ENCODE results near the gene MATCAP1.

The MATCAP1 gene

DNA sequence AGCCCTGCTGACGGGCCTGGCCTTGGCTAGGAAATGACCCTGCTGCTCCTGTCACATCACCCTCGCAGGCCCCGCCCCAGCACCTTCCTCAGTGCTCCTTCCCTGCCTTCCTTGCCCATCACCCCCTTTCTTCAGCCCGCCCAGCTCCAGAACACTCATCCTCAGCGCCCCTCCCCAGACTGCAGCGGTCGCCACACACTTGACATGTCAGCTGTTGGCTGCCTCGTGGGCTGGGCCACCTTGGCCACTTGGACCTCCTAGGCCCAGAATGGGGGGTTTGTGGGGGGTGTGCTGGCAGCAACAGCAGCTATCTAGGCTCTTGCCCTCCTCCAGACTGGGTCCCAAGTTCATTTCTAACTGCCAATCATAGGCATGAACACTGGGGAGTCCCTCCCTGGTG, 25.8 kb upstream of the MATCAP1 start:
- in situ Hi-C loops (cut with HindIII; ENCODE audit: low pct_ligation_motif_present, low pct_unique_long_range_greater_than_20kb, low sequenced_read_pairs): no loop called here
- DNase-seq: no peak

DNA sequence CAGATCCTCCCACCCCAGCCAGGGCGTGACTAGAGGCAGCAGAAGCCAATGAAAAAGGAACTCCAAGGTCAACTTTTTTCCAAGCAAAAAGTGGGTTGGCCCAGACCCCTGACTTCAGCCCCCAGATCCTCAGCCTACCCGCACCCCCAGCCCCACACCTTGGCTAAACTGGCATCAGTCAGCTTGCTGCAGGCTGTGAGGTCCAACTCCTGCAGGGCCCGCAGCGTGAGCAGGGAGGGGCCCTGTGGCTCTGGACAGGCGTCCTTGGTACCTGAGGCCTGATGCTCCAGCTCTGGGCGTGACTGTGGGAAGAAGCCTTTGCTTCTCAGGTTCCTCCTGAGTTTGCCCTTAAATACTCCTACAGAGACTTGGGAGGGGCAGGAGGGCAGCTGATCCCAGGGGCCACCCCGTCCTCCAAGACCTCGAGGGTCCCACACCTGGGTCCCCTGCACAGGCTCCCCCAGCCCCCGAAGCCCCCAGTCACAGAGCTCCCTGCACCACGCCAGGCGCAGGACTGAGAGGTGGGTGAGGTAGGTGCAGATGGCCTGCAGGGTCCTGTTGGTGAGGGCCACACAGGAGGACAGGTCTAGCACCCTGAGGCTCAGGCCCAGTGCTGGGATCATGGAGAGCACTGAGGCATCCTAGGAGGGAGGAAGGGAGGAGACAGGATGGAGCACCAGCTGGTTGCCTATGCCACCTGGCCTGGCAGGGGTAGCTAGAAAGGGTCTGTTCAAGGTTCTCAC, 24.6 kb upstream of the MATCAP1 start:
- no peak for DNase-seq
- in situ Hi-C loops (cut with HindIII; ENCODE audit: low pct_ligation_motif_present, low pct_unique_long_range_greater_than_20kb, low sequenced_read_pairs): no loop called here

DNA sequence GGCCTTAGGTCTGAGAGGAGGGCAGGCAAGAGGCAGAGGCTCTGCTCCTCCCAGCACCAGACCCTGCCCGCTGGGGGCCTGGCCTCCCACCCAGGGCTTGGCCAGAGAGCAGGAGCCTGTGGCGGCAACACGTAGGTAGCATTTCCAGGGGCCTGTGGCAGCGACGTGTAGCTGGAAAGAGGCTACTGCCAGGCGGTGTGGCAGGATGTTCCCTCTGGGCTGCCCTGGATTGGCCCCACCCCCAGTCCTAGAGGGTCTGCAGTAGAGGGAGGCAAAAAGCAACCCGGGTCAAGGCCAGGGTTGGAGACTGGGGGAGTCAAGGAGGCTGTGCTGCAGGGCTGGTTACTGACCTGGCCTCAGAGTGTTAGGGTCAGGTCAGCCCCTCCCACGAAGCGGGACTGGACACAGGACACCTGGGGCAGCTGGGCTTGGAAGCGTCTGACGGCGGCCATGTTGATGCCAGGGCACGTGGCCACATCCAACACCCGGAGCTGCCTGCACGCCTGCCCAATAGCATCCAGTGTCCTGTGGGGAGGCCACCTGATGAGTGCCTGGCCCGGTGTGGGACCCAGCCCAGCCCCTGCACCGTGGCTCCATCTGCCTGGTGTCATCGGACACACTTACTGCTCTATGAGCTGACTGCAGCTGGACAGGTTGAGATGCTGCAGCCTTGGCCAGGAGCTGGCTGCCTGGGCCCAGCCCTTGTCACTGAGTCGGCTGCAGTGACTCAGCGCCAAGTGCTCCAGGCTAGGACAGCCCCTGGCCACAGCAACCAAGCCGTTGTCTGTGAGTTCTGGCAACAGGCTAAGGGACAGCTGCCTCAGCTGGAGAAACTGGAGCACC, 23.7 kb upstream of the MATCAP1 start:
- in situ Hi-C loops (cut with HindIII; ENCODE audit: low pct_ligation_motif_present, low pct_unique_long_range_greater_than_20kb, low sequenced_read_pairs): no loop called here
- no peak for DNase-seq

DNA sequence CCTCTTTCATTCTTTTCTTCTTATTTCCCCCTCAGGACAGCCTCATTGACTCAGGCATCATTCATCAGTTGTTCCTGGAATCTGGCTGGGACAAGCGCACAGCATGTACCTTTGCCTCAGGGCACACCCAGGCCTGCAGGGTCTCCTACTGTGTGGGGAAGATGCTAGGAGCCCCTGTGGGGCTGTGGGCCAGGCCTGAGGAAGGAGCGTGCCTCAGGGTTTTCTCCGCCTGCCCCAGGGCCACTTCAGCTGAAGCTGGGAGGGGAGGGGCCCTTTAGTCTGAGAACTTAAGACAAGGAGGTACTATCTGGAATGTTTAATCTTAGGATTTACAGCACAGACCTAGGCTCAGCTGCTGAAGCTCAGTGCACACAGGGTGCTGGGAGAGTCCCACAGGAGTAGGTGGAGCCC, 23.1 kb upstream of the MATCAP1 start:
- DNase-seq: no peak

DNA sequence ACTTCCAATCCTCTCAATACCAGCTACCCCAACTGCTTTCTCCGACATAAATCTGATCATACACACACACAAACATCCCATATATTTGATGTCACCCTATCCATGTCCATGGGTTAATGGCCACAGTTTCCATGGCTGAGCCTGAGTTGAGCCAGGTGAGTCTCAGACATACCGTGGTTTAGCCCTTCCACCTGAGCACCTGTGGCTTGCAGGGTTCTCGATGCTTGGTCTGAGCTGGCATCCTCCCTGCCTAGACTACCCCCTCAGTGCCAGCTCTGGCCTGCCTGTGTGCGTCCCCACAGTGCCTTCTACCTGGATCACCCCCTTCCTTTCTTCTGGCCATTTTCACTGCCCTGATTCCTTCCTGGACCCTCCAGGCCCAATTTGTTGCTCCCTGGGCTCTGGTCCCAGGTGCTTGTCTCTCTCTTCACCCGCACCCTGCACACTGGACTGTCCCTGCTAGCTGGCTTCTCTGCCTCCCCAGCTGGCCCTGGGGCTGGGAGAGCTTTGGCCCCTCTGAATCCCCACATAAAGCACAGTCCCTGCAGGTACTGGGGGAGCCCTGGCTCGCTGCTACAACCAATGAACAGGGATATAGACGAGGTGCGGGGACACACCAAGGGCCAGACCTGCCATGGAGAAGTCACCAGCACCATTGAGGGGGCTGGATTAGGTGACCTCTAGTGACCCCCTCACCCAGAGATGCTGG, 22.5 kb upstream of the MATCAP1 start:
- DNase-seq: no peak
- in situ Hi-C loops (cut with HindIII; ENCODE audit: low pct_ligation_motif_present, low pct_unique_long_range_greater_than_20kb, low sequenced_read_pairs): no loop called here

More for the DNA sequence above, 23.1 kb upstream of the MATCAP1 start:
- in situ Hi-C loops (cut with HindIII; ENCODE audit: low pct_ligation_motif_present, low pct_unique_long_range_greater_than_20kb, low sequenced_read_pairs): no loop called here

DNA sequence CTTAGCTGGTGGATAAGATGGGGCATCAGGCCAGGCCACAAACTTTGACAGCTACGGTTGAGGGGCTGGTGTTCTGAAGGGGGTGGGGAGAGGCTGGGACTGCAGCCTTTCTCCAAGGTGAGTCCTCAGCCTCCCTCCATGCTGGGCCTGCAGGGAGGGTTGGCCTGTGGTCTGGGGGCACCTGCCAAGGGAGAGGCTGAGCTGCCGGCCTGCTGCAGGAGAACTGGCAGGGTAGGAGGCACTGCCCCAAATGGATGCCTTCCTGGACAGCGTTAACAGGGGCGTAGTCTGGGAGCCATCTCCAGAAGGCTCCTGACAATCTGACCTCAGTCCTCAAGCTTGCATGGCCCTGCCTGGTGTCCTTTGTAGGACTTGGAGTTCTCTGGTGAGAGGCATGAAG, 20.3 kb upstream of the MATCAP1 start:
- in situ Hi-C loops (cut with HindIII; ENCODE audit: low pct_ligation_motif_present, low pct_unique_long_range_greater_than_20kb, low sequenced_read_pairs): no loop called here
- no peak for DNase-seq

DNA sequence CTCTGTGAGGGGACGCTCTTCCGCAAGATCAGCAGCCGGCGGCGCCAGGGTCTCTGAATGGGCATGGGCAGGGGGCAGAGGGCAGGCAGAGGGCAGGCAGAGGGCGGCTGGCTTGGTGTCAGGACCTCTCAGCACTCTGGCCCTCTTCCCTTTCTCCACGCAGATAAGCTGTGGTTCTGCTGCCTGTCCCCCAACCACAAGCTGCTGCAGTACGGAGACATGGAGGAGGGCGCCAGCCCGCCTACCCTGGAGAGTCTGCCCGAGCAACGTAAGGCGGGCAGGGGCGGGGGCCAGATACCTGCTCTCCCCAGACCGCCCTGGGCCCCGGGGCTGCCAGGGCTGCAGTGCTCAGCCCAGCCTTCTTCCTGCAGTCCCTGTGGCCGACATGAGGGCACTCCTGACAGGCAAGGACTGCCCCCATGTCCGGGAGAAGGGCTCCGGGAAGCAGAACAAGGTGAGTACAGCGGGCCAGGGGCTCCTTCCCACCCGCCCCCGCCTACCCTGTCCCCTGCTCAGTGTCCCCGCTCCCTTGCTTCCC, 19.3 kb upstream of the MATCAP1 start:
- no peak for DNase-seq
- in situ Hi-C loops (cut with HindIII; ENCODE audit: low pct_ligation_motif_present, low pct_unique_long_range_greater_than_20kb, low sequenced_read_pairs): no loop called here

DNA sequence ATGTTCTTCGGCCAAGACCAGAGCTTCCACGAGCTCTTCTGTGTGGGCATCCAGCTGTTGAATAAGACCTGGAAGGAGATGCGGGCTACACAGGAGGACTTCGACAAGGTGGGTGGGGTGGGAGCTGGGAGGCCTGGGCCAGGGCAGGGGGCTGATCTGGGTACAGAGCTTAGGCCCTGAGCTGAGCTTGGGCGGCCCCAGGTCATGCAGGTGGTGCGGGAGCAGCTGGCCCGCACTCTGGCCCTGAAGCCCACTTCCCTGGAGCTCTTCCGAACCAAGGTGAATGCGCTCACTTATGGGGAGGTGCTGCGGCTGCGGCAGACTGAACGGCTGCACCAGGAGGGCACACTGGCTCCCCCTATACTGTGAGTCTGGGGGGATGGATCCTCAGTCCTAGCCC, 18.7 kb upstream of the MATCAP1 start:
- DNase-seq: no peak
- in situ Hi-C loops (cut with HindIII; ENCODE audit: low pct_ligation_motif_present, low pct_unique_long_range_greater_than_20kb, low sequenced_read_pairs): no loop called here

DNA sequence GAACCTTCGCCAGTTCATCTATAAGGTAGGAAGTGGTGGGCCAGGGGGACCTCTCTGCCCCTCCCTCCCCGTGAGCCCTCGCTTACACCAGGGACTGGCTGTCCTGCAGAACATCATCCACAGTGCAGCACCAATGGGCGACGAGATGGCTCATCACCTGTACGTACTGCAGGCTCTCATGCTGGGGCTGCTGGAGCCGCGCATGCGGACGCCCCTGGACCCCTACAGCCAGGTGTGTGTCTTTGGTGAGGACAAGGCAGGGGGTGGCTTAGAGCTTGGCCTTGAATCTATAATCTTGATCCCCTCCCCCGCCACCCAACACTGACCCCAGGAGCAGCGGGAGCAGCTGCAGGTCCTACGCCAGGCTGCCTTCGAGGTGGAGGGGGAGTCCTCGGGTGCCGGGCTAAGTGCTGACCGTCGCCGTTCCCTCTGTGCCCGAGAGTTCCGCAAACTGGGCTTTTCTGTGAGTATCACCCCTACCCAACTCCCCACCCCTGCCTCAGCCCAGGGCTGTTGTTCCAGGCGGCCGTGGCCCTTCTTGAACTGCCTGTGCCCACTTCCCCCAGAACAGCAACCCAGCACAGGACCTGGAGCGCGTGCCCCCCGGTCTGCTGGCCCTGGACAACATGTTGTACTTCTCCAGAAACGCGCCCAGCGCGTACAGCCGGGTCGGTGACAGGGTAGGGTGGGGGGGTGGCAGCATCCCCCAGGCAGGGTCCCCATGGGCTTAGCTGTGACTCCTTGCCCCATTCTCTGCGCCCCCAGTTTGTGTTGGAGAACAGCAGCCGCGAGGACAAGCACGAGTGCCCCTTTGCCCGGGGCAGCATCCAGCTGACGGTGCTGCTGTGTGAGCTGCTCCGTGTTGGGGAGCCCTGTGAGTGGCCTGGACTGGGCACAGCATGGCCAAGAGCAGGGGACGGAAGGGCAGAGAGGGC, 17.9 kb upstream of the MATCAP1 start:
- no peak for DNase-seq
- in situ Hi-C loops (cut with HindIII; ENCODE audit: low pct_ligation_motif_present, low pct_unique_long_range_greater_than_20kb, low sequenced_read_pairs): no loop called here

DNA sequence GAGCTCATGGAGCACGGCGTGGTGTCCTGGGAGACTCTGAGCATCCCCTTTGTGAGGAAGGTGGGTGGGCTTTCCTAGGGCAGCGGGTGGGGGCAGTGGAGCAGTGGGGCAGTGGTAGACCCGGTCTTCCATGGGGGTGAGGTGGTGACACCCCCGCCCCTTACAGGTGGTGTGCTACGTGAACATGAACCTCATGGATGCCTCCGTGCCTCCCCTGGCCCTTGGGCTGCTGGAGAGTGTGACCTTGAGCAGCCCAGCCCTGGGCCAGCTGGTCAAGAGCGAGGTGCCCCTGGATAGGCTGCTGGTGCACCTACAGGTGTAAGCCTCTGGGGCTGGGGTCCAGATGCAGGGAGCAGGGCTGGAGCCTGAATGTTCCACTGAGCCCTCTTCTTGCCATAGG, 16.7 kb upstream of the MATCAP1 start:
- in situ Hi-C loops (cut with HindIII; ENCODE audit: low pct_ligation_motif_present, low pct_unique_long_range_greater_than_20kb, low sequenced_read_pairs): no loop called here

DNA sequence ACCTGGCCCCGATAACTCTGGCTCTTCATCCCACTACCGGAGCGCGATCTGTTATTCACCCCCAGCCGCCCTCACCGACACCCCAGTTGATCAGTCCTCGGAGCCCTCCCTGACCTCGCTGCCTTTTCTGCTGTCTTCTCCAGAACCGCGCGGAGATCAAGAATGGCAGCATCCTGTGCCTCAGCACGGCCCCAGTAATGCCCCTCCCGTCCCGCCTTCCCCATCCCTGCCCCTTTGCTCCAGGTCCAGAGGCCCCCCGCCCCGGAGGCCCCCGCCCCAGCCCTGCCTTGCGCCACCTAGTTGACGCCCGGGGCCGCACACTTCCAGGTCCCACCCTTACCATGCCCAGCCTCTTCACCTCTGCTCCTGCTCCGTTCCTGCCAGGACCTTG, 16.0 kb upstream of the MATCAP1 start:
- in situ Hi-C loops (cut with HindIII; ENCODE audit: low pct_ligation_motif_present, low pct_unique_long_range_greater_than_20kb, low sequenced_read_pairs): no loop called here
- DNase-seq: no peak

More for the DNA sequence above, 16.7 kb upstream of the MATCAP1 start:
- DNase-seq: no peak

DNA sequence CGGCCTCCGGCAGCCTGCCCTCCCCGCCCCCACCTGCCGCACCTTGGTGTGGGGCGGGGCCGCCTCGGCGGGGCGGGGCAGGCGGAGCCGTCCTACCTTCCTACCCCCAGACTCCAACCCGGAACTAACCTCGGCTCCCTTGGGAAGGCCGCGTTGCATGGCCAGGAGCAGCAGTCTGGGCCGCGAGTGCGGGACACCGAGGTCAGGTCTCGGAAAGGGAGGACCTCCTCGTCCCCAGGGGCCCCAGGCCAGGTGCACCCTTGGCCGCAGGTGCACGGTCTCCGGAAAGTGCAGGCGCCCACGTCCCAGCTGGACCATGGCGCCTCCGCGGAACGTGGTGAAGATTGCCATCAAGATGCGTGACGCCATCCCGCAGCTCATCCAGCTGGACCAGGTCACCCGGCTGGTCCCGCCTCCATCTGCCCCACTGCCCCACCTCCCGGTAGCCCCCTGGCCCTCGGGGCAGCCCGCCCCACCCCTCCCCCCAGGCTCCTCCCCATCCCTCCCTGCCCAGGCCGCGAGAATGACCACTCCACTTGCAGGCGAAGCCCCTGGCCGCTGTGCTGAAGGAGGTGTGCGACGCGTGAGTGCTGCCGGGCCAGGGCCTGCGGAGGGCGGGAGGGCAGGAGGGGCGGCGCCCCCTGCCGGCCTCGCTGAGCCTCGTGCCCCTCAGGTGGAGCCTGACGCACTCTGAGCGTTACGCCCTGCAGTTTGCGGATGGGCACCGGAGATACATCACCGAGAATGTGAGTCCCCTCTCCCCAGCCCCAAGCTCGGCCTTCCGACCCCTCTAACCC, 15.4 kb upstream of the MATCAP1 start, which contains the start of gene ELMO3:
ELMO3 (plus strand) TSS at position 121 of the 797 bp plus-strand sequence; CDS start at position 317, 196 bp downstream.
- no peak for DNase-seq
- in situ Hi-C loops (cut with HindIII; ENCODE audit: low pct_ligation_motif_present, low pct_unique_long_range_greater_than_20kb, low sequenced_read_pairs): no loop called here

DNA sequence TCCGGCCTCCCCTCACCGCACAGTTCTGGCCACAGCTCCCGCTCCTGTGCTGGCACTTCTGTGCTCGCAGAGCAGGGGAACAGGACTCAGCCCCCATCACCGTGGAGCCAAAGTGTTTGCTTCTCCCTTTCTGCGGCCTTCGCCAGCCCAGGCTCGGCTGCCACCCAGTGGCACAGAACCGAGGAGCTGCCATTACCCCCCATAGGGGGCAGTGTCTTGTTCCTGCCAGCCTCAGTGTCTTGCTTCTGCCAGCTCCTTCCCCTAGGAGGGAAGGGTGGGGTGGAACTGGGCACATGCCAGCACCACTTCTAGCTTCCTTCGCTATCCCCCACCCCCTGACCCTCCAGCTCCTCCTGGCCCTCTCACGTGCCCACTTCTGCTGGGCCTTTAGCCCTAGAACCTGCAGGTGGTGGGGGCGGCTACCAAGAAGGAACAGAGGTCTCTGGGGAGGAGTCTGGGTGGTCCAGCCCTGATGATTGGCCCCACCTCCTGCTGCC, 14.5 kb upstream of the MATCAP1 start:
- peak; percentile 75 for DNase-seq
- in situ Hi-C loops (cut with HindIII; ENCODE audit: low pct_ligation_motif_present, low pct_unique_long_range_greater_than_20kb, low sequenced_read_pairs): no loop called here

DNA sequence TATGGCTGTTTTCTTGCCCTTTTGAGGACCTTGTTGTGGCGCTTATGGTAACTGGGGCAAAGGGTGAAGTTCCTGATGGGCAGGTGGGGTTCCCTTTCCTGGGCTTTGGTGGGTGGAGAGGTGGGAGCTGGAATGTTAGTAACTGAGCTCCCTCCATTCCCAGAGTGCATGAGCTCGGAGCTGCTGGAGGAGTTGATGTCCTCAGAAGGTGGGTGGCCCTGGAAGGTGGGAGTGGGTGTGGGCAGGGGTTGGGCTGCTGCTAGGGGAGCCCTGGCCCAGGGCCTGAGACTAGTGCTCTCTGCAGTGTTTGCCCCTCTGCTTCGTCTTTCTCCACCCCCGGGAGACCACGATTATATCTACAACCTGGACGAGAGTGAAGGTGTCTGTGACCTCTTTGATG, 13.9 kb upstream of the MATCAP1 start:
- in situ Hi-C loops (cut with HindIII; ENCODE audit: low pct_ligation_motif_present, low pct_unique_long_range_greater_than_20kb, low sequenced_read_pairs): no loop called here
- DNase-seq: no peak

DNA sequence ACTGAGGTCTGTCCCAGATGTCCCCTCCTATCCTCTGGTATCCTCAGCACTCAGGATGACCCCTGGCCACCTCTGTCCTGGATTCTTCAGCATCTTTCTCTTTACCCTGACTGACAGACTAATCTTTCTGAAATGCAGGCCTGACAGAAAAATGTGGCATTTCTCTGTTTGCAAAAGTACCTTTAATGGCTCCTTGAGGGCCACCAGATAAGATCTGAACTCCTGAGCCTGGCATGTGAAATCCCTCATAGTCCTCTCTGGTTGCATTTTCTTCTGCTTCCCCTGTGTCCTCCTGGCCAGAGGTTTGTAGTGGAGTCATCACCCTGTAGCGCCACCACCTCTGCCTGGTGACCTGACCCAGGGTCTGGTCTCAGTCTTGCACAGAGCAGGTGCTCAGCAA, 13.1 kb upstream of the MATCAP1 start:
- in situ Hi-C loops (cut with HindIII; ENCODE audit: low pct_ligation_motif_present, low pct_unique_long_range_greater_than_20kb, low sequenced_read_pairs): no loop called here
- no peak for DNase-seq

DNA sequence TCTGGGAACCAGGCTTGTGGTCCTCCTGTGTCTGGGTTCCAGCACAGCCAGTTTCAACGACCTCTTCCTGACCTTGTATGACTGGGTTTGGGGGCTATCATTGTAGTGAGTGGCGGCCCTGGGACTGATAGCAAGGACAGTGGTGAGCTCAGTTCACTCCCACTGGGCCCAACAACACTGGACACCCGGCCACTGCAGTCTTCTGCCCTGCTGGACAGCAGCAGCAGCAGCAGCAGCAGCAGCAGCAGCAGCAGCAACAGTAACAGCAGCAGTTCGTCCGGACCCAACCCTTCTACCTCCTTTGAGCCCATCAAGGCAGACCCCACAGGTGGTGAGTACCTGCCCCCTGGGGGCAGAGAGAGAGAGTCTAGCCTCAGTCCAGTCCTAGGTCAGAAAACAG, 11.9 kb upstream of the MATCAP1 start:
- no peak for DNase-seq
- in situ Hi-C loops (cut with HindIII; ENCODE audit: low pct_ligation_motif_present, low pct_unique_long_range_greater_than_20kb, low sequenced_read_pairs): no loop called here

DNA sequence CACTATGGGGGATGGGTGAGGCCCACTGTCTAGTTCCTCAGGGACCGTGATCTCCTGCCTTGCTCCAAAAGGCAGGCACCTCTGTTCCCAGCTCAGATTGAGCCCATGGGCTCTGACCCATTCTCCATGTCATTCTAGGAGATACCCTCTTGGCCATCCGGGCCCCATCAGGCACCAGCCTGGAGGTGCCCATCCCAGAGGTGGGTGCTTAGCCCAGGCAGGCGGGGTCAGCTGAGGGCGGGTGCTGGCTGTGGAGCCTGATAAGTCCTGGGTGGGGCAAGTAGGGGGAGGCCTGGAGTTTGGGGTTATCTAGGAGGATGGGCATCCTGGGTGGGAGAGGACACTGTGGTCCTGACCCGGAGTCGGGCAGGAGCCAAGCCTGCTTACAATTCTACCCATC, 10.5 kb upstream of the MATCAP1 start:
- no peak for DNase-seq
- in situ Hi-C loops (cut with HindIII; ENCODE audit: low pct_ligation_motif_present, low pct_unique_long_range_greater_than_20kb, low sequenced_read_pairs): no loop called here

Measured in ACHN (cell line).